Fibroblast of lung (primary cell): ENCODE results near the gene MEGF6. TPM values are rescaled to one million over a fixed set of nuclear protein-coding genes. Genes with fewer than 3 reads are reported as not detected.

Source experiments
- DNase-seq, 2 donors: peaks; one replicate each; pipeline versions ENCODE4 v3.0.0 to v3.0.0-alpha.2; 2010; ENCODE audit warnings: low read depth in 2 of 2
- H2AFZ ChIP-seq: 2 replicates; pipeline ENCODE4 v1.5.1; 2012; ENCODE audit warnings: low read length, control low read depth, inconsistent platforms
- H3K27ac ChIP-seq: 2 replicates; pipeline ENCODE4 v1.5.1; 2011; ENCODE audit warnings: low read length, control low read depth; ENCODE audit not compliant: insufficient read depth
- H3K27me3 ChIP-seq: 2 replicates; pipeline ENCODE4 v1.5.1; 2011; ENCODE audit warnings: mild to moderate bottlenecking, low read length; ENCODE audit not compliant: control insufficient read depth, insufficient read depth
- H3K36me3 ChIP-seq: 2 replicates; pipeline ENCODE4 v1.5.1; 2011; ENCODE audit warnings: low read length; ENCODE audit not compliant: control insufficient read depth, insufficient read depth
- H3K4me1 ChIP-seq: 2 replicates; pipeline ENCODE4 v1.5.1; 2011; ENCODE audit warnings: low read length; ENCODE audit not compliant: control insufficient read depth, insufficient read depth; ENCODE audit errors: extremely low read depth
- H3K4me2 ChIP-seq: 2 replicates; pipeline ENCODE4 v1.5.1; 2011; ENCODE audit warnings: low read length, control low read depth; ENCODE audit not compliant: insufficient read depth; ENCODE audit errors: extremely low read depth
- H3K4me3 ChIP-seq, 4 experiments: fragments of 200-600 bp in 1 of 4; sonication (generic) in 1 of 4; replicated peaks in 1 of 4; 2 replicates each; pipeline ENCODE4 v1.5.1; 2011 to 2016; ENCODE audit warnings: low read length in 4 of 4, low read depth in 3 of 4, mild to moderate bottlenecking in 3 of 4, control low read depth in 2 of 4, inconsistent platforms in 1 of 4, mixed read lengths in 1 of 4; ENCODE audit not compliant: insufficient read depth in 1 of 4; ENCODE audit errors: control extremely low read depth in 1 of 4
- H3K79me2 ChIP-seq: 2 replicates; pipeline ENCODE4 v1.5.1; 2012; ENCODE audit warnings: mild to moderate bottlenecking, low read length, inconsistent platforms; ENCODE audit not compliant: control insufficient read depth, insufficient read depth
- H3K9ac ChIP-seq: 2 replicates; pipeline ENCODE4 v1.5.1; 2011; ENCODE audit warnings: mild to moderate bottlenecking, low read length, control low read depth; ENCODE audit not compliant: insufficient read depth
- H3K9me3 ChIP-seq: 2 replicates; pipeline ENCODE4 v1.5.1; 2012; ENCODE audit warnings: low read depth, low read length; ENCODE audit not compliant: control insufficient read depth, insufficient read depth
- H4K20me1 ChIP-seq: 2 replicates; pipeline ENCODE4 v1.5.1; 2011; ENCODE audit warnings: low read length; ENCODE audit not compliant: control insufficient read depth, insufficient read depth; ENCODE audit errors: extremely low read depth
- EZH2 ChIP-seq: IDR thresholded peaks from 2 replicates; pipeline ENCODE4 v1.5.1; 2012; ENCODE audit warnings: low read length, control low read depth, mild to moderate bottlenecking; ENCODE audit errors: missing control alignments
- polyA plus RNA-seq, 2 donors: library from polyadenylated mRNA; depleted of rRNA in 1 of 2; stranded (reverse) in 1 of 2; unstranded in 1 of 2; fragments of >200 nt; gene quantifications; 2 replicates each; pipeline ENCODE4 v1.2.1, GENCODE V29; 2011 to 2012; ENCODE audit warnings: missing spikeins in 1 of 2
- total RNA-seq: library from RNA; depleted of rRNA; stranded (reverse); fragments of >200 nt; gene quantifications from 2 replicates; pipeline ENCODE4 v1.2.1, GENCODE V29; 2014
- TF ChIP-seq, protein P1 (sequence below), 2 donors: IDR thresholded peaks in 1 of 2; conservative IDR thresholded peaks in 1 of 2; 1 replicate in 1 of 2; 2 replicates in 1 of 2; pipeline ENCODE4 v1.5.1; 2011 to 2012; ENCODE audit warnings: low read length in 2 of 2, control low read depth in 1 of 2, inconsistent platforms in 1 of 2, low read depth in 1 of 2, mild to moderate bottlenecking in 1 of 2

Gene MEGF6
- total and polyA plus RNA-seq, 2 donors (not counting 1 experiment from before 2014, with no cell fraction given): 1.6 to 11.6 TPM

GRCh38 chr1:3465091-3465934 lies 146.0 kb downstream of the MEGF6 start:
- H3K9me3 ChIP-seq: no peaks in the 10 kb centered on the region
- no peak overlapping the region for H3K4me3 ChIP-seq
- DNase-seq: no peak
- H3K4me2 ChIP-seq: no peak overlapping the region
- no peak overlapping the region for H3K9ac ChIP-seq
- no peaks in the 10 kb centered on the region for H3K36me3 ChIP-seq
- H3K79me2 ChIP-seq: no peaks in the 10 kb centered on the region
- H3K27ac ChIP-seq: no peak overlapping the region
- no peak for TF ChIP-seq EZH2
- TF ChIP-seq, protein P1, sequence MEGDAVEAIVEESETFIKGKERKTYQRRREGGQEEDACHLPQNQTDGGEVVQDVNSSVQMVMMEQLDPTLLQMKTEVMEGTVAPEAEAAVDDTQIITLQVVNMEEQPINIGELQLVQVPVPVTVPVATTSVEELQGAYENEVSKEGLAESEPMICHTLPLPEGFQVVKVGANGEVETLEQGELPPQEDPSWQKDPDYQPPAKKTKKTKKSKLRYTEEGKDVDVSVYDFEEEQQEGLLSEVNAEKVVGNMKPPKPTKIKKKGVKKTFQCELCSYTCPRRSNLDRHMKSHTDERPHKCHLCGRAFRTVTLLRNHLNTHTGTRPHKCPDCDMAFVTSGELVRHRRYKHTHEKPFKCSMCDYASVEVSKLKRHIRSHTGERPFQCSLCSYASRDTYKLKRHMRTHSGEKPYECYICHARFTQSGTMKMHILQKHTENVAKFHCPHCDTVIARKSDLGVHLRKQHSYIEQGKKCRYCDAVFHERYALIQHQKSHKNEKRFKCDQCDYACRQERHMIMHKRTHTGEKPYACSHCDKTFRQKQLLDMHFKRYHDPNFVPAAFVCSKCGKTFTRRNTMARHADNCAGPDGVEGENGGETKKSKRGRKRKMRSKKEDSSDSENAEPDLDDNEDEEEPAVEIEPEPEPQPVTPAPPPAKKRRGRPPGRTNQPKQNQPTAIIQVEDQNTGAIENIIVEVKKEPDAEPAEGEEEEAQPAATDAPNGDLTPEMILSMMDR (conservative IDR thresholded peaks at IDR 0.05 in 1 of 2, IDR thresholded peaks at IDR 0.05 in 1 of 2; ENCODE audit: low read depth in 1 of 2, low read length in 2 of 2): no peak
- no peak overlapping the region for H2AFZ ChIP-seq
- no peaks in the 10 kb centered on the region for H4K20me1 ChIP-seq
- no peaks in the 10 kb centered on the region for H3K27me3 ChIP-seq
- H3K4me1 ChIP-seq: no peaks in the 10 kb centered on the region

DNA sequence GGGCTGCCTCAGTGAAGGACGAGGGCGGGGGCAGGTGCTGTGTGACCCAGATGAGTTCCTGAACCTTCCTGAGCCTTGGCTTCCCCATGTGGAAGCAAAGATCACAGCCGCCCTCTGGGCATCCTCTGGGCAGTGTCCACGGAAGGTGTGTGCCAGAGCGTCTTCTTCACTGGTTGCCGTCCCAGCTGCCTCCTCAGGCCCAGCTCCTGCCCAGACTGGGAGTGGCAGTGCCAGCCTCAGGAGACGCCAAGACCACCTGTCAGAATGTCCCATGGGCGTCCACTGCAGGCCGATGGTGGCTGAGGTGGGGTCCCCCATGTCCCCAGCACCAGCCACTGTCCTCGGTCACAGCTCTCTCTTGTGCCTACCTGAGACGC lies 146.7 kb downstream of the MEGF6 start:
- Histone ChIP-seq H3K4me3 (no peak overlapping the region), H3K4me1 (no peaks in the 10 kb centered on the region), H3K36me3 (no peaks in the 10 kb centered on the region), H3K9ac (no peak overlapping the region), H2AFZ (no peak overlapping the region), H3K27ac (no peak overlapping the region), H3K9me3 (no peaks in the 10 kb centered on the region), H3K79me2 (no peaks in the 10 kb centered on the region), H3K4me2 (no peak overlapping the region), H3K27me3 (no peaks in the 10 kb centered on the region), H4K20me1 (no peaks in the 10 kb centered on the region)
- DNase-seq: no peak
- TF ChIP-seq EZH2: no peak
- TF ChIP-seq, protein P1 (conservative IDR thresholded peaks at IDR 0.05 in 1 of 2, IDR thresholded peaks at IDR 0.05 in 1 of 2; ENCODE audit: low read depth in 1 of 2, low read length in 2 of 2): no peak

- TF ChIP-seq, protein P1 (conservative IDR thresholded peaks at IDR 0.05 in 1 of 2, IDR thresholded peaks at IDR 0.05 in 1 of 2; ENCODE audit: low read depth in 1 of 2, low read length in 2 of 2): no peak
- TF ChIP-seq EZH2: no peak
- no peak overlapping the region for H3K4me2 ChIP-seq
- H4K20me1 ChIP-seq: no peaks in the 10 kb centered on the region
- no peak overlapping the region for H3K27ac ChIP-seq
- H2AFZ ChIP-seq: no peak overlapping the region
- no peaks in the 10 kb centered on the region for H3K9me3 ChIP-seq
- no peak overlapping the region for H3K4me3 ChIP-seq
- H3K27me3 ChIP-seq: no peaks in the 10 kb centered on the region
- no peaks in the 10 kb centered on the region for H3K79me2 ChIP-seq
- H3K4me1 ChIP-seq: no peaks in the 10 kb centered on the region
- no peaks in the 10 kb centered on the region for H3K36me3 ChIP-seq
- H3K9ac ChIP-seq: no peak overlapping the region
- no peak for DNase-seq
These were observed 147.2 kb downstream of the MEGF6 start for GRCh38 chr1:3463891-3464648.
